Memory B cell (primary cell): ENCODE measurements around the gene SCRN1.

ENCODE experiments used
- ATAC-seq: fragments of 150-1000 bp; cut with Tn5 transposase; 2 replicates; pipeline ENCODE4 v1.10.0; 2021; ENCODE audit warnings: low read depth, mild to moderate bottlenecking, moderate library complexity
- DNase-seq, 2 donors: peaks; one replicate each; pipeline ENCODE4 v3.0.0; 2022; ENCODE audit warnings: low spot score in 2 of 2
- H3K27ac Mint-ChIP-seq: one replicate; pipeline ENCODE4 v1.8.0; 2022; ENCODE audit warnings: mild to moderate bottlenecking, moderate library complexity, mixed read lengths
- H3K27me3 Mint-ChIP-seq: one replicate; pipeline ENCODE4 v1.8.0; 2022; ENCODE audit warnings: mixed read lengths
- H3K36me3 Mint-ChIP-seq: one replicate; pipeline ENCODE4 v1.8.0; 2022; ENCODE audit warnings: mild to moderate bottlenecking, mixed read lengths
- H3K4me1 Mint-ChIP-seq: one replicate; pipeline ENCODE4 v1.8.0; 2022; ENCODE audit warnings: mixed read lengths
- H3K4me3 Mint-ChIP-seq: one replicate; pipeline ENCODE4 v1.8.0; 2022; ENCODE audit warnings: mild to moderate bottlenecking, moderate library complexity, mixed read lengths
- H3K9me3 Mint-ChIP-seq: one replicate; pipeline ENCODE4 v1.8.0; 2022; ENCODE audit warnings: mixed read lengths

Gene SCRN1

DNA sequence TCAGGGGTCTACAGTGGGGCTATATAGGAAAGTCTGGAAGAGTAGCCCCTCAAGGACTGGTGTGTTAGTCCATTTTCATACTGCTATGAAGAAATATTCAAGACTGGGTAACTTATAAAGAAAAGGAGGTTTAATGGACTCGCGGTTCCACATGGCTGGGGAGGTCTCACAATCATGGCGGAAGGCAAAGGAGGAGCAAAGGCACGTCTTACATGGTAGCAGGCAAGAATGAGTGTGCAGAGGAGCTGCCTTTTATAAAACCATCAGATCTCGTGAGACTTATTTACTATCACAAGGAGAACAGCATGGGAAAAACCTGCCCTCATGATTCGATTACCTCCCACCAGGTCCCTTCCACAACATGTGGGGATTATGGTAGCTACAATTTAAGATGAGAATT, 33.9 kb upstream of the SCRN1 start:
- no peak for ATAC-seq
- Mint-ChIP-seq H3K9me3 (no peaks in the 10 kb centered on the region), H3K27me3 (no peaks in the 10 kb centered on the region), H3K36me3 (peaks cover 4% of the 10 kb centered on the region), H3K27ac (peak overlapping the region; percentile 8), H3K4me1 (peaks cover 19% of the 10 kb centered on the region), H3K4me3 (no peak overlapping the region)
- no peak for DNase-seq

DNA sequence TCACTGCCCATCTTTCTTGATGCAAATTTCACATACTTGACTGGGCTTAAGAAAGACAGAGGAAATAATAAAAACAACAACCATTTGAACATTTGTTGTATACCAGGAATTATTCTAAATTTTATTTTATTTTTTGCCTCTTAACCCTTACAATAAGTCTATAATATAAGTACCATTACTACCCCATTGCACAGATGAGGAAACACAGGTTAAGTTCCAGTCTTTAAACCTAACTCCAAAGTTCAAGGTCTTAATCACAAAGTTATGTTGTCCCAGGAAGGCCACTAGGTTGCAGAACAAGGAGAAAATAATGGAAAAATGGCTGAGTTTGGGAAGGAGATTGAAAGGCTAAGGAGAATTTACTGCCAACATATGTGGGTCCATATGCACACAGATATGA, 33.4 kb upstream of the SCRN1 start:
- H3K27ac Mint-ChIP-seq, result no peak overlapping the region

DNA sequence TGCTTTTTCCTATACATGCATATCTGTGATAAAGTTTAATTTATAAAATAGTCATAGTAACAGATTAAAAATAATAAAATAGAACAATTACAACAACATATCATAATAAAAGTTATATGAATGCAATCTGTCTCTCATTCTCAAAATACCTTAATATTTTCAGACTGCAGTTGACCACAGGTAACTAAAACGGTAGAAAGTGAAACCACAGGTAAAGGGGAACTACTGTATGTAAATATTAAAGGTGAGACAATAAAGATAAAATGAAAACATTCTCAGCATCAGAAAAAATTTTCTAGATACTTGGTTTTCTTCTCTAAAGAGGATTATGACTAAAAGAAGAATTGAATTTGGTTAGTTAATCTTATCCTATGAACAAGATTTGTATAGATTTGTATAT, 30.9 kb upstream of the SCRN1 start:
- Mint-ChIP-seq H3K27me3 (no peaks in the 10 kb centered on the region), H3K27ac (no peak overlapping the region), H3K4me3 (no peak overlapping the region), H3K9me3 (no peaks in the 10 kb centered on the region), H3K4me1 (peaks cover 11% of the 10 kb centered on the region), H3K36me3 (peaks cover 8% of the 10 kb centered on the region)
- ATAC-seq (peak; percentile 76), DNase-seq (no peak)

More for the DNA sequence above, 33.4 kb upstream of the SCRN1 start:
- peaks cover 19% of the 10 kb centered on the region for H3K4me1 Mint-ChIP-seq
- ATAC-seq (no peak), DNase-seq (no peak)
- H3K9me3 Mint-ChIP-seq, result no peaks in the 10 kb centered on the region
- H3K27me3 Mint-ChIP-seq, result no peaks in the 10 kb centered on the region
- peaks cover 6% of the 10 kb centered on the region for H3K36me3 Mint-ChIP-seq
- no peak overlapping the region for H3K4me3 Mint-ChIP-seq

DNA sequence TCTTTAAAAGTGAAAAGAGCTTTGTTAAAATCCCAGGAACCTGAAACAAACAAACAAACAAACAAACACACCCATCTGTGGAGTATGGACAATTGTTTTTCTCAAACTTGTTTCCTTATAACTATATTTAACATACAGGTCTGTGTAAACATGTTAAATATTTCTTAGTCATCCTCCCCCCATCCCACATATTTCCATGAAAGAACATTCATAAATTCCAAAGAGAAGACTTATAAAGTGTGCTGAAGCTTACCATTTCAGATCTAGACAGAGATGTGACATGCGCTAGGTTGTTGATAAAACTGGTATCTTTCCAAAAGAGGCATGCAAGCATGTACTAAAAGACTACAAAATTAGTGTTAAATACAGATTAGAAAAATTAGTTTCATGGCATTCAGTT, 30.4 kb upstream of the SCRN1 start:
- Mint-ChIP-seq H3K27ac (peak overlapping the region; percentile 69), H3K27me3 (no peaks in the 10 kb centered on the region), H3K4me1 (peaks cover 5% of the 10 kb centered on the region), H3K4me3 (no peak overlapping the region), H3K9me3 (no peaks in the 10 kb centered on the region), H3K36me3 (peaks cover 8% of the 10 kb centered on the region)
- DNase-seq (no peak), ATAC-seq (no peak)

DNA sequence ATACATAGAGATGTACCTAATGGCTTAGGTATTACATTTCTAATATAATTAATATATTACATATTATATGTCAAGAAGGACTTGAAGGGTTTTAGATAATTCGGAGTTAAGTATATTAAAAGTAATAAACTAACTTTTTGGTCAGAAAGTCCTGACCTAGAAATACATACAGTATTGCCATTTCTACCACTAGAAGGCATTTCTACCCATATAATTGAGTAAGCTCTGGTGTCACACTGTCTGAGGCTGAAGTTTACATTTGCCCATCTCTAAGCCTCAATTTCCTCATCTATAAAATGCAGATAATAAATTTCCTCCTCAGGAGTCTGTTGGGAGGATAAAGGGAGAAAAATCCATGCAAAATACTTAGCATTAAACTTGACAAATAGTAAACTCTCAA, 29.8 kb upstream of the SCRN1 start:
- no peaks in the 10 kb centered on the region for H3K27me3 Mint-ChIP-seq
- no peak overlapping the region for H3K4me3 Mint-ChIP-seq
- ATAC-seq, result no peak

DNA sequence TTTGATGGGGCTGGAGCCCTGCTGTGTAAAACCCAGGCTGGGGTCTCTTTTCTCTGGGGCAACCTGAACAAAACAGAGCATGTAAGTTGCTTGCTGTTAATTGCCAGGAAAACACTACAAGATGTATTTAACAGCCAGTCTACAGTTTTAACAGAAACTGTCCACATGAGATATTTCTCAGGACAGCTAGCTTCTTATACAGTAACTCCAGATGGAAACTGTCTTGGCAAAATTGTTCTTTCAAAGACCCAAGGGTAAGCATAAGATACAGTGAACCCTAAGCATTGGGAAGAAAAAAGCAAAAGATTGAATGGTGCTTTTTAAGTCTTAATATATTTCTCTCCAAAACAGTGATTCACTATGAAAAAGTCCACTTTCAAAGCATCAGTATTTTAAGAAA, 28.9 kb upstream of the SCRN1 start:
- H3K9me3 Mint-ChIP-seq, result no peaks in the 10 kb centered on the region
- no peak overlapping the region for H3K27ac Mint-ChIP-seq
- no peak overlapping the region for H3K4me3 Mint-ChIP-seq

More for the DNA sequence above, 29.8 kb upstream of the SCRN1 start:
- Mint-ChIP-seq H3K36me3 (peaks cover 10% of the 10 kb centered on the region), H3K27ac (peak overlapping the region; percentile 69), H3K4me1 (peaks cover 5% of the 10 kb centered on the region), H3K9me3 (no peaks in the 10 kb centered on the region)
- no peak for DNase-seq

DNA sequence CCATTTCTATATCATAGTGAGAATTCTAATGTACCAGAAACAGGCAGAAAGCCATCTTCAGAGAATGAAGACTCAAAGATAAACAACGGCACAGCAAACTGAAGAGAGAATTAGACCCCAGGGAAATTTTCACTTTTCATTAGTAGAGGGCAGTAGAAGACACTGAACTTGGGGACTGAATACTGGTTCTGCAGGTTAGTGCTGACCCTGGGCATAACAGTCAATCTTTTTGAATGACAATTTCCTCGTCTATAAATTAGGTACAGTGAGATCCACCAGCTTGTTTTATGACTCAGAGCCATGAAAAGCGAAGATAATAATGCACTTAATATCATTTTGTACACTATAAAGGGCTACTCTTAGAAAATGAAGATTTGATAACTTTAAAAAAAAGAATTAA, 23.2 kb upstream of the SCRN1 start:
- Mint-ChIP-seq H3K36me3 (peaks cover 8% of the 10 kb centered on the region), H3K4me3 (no peak overlapping the region), H3K9me3 (no peaks in the 10 kb centered on the region), H3K4me1 (no peaks in the 10 kb centered on the region), H3K27me3 (no peaks in the 10 kb centered on the region), H3K27ac (no peak overlapping the region)
- DNase-seq, result no peak
- ATAC-seq, result no peak

More for the DNA sequence above, 28.9 kb upstream of the SCRN1 start:
- no peak for ATAC-seq
- Mint-ChIP-seq H3K4me1 (peaks cover 4% of the 10 kb centered on the region), H3K27me3 (no peaks in the 10 kb centered on the region), H3K36me3 (peaks cover 12% of the 10 kb centered on the region)
- no peak for DNase-seq

DNA sequence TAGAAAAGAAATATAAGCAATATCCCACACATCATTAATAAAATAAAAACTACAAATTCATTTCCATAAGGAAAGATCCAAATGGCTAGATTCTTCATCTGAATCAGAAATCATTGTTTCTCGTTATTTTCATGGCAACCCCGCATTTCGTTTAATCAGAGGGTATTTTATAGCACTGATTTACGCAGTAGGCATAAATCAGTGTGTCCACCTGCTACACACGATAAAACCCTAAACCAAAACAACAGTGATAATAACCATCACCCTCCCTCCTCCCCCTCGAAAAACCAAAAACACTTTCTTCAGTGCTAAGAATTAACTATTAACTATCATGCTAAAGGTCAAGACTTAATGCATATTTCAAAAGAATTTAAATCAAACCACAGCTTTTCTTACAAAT, 20.4 kb upstream of the SCRN1 start:
- no peaks in the 10 kb centered on the region for H3K9me3 Mint-ChIP-seq
- no peaks in the 10 kb centered on the region for H3K4me1 Mint-ChIP-seq
- H3K36me3 Mint-ChIP-seq, result peaks cover 6% of the 10 kb centered on the region
- no peak for ATAC-seq
- no peak overlapping the region for H3K4me3 Mint-ChIP-seq
- H3K27me3 Mint-ChIP-seq, result no peaks in the 10 kb centered on the region
- no peak for DNase-seq
- H3K27ac Mint-ChIP-seq, result no peak overlapping the region

DNA sequence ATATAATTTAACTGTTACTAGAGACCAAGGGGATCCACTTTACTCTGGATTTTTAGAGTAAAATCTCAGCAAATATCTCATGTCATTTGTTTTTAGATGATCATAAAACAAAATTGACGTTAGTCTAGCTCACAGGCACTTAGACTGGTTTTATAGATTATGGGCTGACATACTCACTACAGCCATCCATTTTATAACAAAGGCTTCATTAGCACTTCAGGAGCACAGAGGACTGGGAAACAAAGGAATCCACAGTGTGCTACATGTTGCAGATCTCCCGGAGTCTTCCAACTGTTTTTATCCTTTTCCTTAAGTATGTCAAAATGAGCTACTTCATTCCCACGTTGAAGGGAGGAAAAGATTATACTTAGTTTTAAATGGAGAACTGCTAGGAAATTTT, 15.9 kb upstream of the SCRN1 start:
- Mint-ChIP-seq H3K36me3 (no peaks in the 10 kb centered on the region), H3K27me3 (no peaks in the 10 kb centered on the region), H3K9me3 (no peaks in the 10 kb centered on the region), H3K4me1 (no peaks in the 10 kb centered on the region), H3K27ac (no peak overlapping the region), H3K4me3 (no peak overlapping the region)
- no peak for DNase-seq
- no peak for ATAC-seq

DNA sequence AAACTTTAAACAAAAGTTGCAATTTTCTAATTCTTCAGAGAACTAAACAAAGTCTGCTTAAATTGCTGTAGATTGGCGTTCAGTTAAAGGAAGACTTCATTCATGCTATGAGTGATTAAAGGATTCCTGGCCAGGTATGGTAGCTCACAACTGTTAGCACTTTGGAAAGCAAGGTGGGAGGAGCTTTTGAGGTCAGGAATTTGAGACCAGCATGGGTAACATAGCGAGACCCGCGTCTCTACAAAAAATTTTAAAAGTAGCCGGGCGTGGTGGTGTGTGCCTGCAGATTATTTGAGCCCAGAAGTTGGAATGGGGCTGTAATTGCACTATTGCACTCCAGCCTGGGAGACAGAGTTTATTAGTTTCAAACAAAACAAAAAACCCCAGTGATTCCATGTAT, 13.5 kb upstream of the SCRN1 start:
- ATAC-seq (no peak), DNase-seq (no peak)
- Mint-ChIP-seq H3K4me1 (no peaks in the 10 kb centered on the region), H3K27me3 (no peaks in the 10 kb centered on the region), H3K27ac (no peak overlapping the region), H3K9me3 (no peaks in the 10 kb centered on the region), H3K36me3 (no peaks in the 10 kb centered on the region), H3K4me3 (no peak overlapping the region)

DNA sequence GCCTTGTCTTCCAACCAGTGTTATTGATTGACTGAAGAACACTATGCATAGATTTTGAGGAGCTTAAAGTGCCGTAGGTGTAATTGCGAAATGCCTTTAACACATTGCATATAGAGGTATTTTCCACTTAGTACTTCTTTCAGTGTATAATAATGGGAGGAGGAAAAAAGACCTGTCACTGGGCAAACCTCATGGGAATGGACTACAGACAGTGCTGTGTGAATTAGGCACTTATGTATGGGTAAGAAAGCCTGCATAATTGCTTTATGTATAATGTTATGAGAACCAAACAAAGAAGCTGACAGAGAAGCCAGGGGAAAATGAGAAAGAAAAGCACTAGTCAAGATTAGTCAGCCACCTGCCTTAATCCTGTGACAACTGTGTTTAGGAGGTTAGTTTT, 12.4 kb upstream of the SCRN1 start:
- H3K9me3 Mint-ChIP-seq, result no peaks in the 10 kb centered on the region
- H3K27me3 Mint-ChIP-seq, result no peaks in the 10 kb centered on the region
- no peak for ATAC-seq
- DNase-seq, result no peak
- peaks cover 1% of the 10 kb centered on the region for H3K36me3 Mint-ChIP-seq
- no peak overlapping the region for H3K4me3 Mint-ChIP-seq
- H3K4me1 Mint-ChIP-seq, result no peaks in the 10 kb centered on the region
- no peak overlapping the region for H3K27ac Mint-ChIP-seq

DNA sequence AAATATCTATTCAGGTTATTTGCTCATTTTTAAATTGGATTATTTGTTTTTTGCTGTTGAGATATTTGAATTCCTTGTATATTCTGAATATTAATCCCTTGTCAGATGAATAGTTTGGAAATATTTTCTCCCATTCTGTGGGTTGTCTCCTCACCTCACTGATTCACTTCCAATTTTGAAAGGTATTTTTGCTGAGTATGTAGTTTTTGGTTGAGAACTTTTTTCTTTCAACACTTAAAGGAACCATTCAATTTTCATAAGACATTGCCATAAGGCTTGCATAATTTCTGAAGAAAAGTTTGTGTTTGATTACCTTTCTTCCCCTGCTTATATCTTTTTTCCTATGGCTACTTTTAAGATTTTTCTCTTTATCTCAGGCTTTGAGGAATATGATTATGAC, 8.9 kb upstream of the SCRN1 start:
- peaks cover 4% of the 10 kb centered on the region for H3K36me3 Mint-ChIP-seq
- DNase-seq (no peak), ATAC-seq (no peak)
- peaks cover 5% of the 10 kb centered on the region for H3K9me3 Mint-ChIP-seq
- H3K4me3 Mint-ChIP-seq, result no peak overlapping the region
- H3K4me1 Mint-ChIP-seq, result no peaks in the 10 kb centered on the region
- H3K27me3 Mint-ChIP-seq, result no peaks in the 10 kb centered on the region
- H3K27ac Mint-ChIP-seq, result no peak overlapping the region

DNA sequence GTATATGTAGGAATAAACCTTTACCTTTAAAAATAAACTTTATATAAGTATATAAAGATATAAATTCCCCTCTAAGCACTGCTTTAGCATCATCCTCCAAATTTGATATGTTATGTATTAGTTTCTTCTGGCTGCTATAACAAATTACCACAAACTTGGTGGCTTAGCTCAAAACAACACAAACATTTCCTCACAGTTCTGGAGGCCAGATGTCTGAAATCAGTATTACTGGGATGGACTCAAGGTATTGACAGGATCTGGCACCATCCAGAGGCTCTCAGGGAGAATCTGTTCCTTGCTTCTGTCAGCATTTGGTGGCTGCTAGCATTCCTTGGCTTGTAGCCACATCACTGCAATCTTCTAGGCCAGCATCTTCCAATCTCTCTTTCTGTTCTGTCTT, 6.7 kb upstream of the SCRN1 start:
- H3K4me1 Mint-ChIP-seq, result no peaks in the 10 kb centered on the region
- DNase-seq (no peak), ATAC-seq (no peak)
- no peak overlapping the region for H3K27ac Mint-ChIP-seq
- peaks cover 4% of the 10 kb centered on the region for H3K36me3 Mint-ChIP-seq
- H3K27me3 Mint-ChIP-seq, result no peaks in the 10 kb centered on the region
- H3K9me3 Mint-ChIP-seq, result peaks cover 5% of the 10 kb centered on the region
- H3K4me3 Mint-ChIP-seq, result no peak overlapping the region

DNA sequence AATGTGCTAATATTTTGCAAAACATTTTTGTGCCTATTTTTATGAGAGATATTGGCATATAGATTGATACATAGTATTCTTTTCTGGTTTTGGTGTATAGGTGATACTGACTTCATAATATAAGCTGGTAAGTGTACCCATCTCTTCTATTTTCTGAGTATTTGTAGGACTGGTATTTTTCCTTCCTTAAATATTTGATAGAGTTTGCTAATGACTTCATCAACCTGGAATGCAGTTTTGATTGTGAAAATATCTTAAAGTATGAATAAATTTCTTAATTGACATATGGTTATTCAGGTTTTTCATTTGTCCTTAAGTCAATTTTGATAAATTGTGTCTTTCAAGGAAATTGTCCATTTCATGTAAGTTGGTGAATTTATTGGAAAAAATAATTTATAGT, 6.1 kb upstream of the SCRN1 start:
- Mint-ChIP-seq H3K27me3 (no peaks in the 10 kb centered on the region), H3K27ac (no peak overlapping the region), H3K4me1 (peaks cover 2% of the 10 kb centered on the region), H3K9me3 (peaks cover 5% of the 10 kb centered on the region), H3K4me3 (no peak overlapping the region), H3K36me3 (peaks cover 4% of the 10 kb centered on the region)
- ATAC-seq, result no peak
- no peak for DNase-seq

DNA sequence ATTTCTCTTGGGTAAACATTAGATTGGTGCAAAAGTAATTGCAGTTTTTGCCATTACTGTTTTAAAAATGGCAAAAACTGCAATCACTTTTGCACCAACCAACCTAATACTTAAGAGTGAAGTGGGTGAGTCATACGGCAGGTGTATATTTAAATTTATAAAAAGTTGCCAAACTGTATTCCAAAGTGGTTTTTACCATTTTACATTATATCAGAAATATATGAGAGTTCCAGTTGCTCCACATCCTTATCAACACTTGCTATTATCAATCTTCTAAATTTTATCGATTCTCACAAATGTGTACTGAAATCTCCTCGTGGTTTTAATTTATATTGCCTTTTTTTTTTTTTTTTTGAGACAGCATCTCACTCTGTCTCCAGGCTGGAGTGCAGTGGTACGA, 3.5 kb upstream of the SCRN1 start:
- DNase-seq (no peak), ATAC-seq (no peak)
- Mint-ChIP-seq H3K27me3 (no peaks in the 10 kb centered on the region), H3K4me1 (peaks cover 9% of the 10 kb centered on the region), H3K27ac (no peak overlapping the region), H3K4me3 (no peak overlapping the region), H3K36me3 (peaks cover 4% of the 10 kb centered on the region), H3K9me3 (peaks cover 5% of the 10 kb centered on the region)

DNA sequence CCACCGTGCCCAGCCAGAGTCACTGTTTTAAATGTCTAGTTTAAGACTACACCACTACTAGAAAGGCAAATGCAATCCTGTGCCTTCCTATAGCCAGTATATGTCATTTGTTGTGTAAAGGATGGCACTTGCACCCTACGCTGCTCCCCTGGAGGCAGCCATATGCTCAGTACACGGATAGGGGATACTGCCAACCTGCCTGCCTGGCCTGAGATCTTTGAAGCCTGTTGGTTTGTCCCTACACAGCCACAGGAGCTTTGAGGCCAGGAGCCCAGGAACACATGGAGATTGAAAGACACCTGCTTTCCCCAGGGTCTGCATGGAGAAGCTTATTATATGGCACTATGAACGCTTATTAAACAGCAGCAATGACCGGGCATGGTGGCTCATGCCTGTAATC, 2.3 kb upstream of the SCRN1 start:
- DNase-seq, result no peak
- no peak for ATAC-seq
- H3K9me3 Mint-ChIP-seq, result peaks cover 5% of the 10 kb centered on the region
- no peaks in the 10 kb centered on the region for H3K27me3 Mint-ChIP-seq
- no peak overlapping the region for H3K4me3 Mint-ChIP-seq
- peaks cover 2% of the 10 kb centered on the region for H3K36me3 Mint-ChIP-seq
- H3K27ac Mint-ChIP-seq, result no peak overlapping the region
- H3K4me1 Mint-ChIP-seq, result peaks cover 17% of the 10 kb centered on the region
